Effector memory CD4-positive, alpha-beta T cell (primary cell): ENCODE data around the gene GUF1.
A peak's percentile ranks its signal among the peaks of the same experiment; 100 is the strongest.

Experiments used
- DNase-seq, 3 donors: peaks; one replicate each; pipeline ENCODE4 v3.0.0-alpha.2; 2020
- H3K27ac ChIP-seq: 2 replicates; pipeline ENCODE4 v1.7.0; 2013; ENCODE audit warnings: mild to moderate bottlenecking, low read length, moderate library complexity; ENCODE audit not compliant: insufficient read depth, poor library complexity, severe bottlenecking
- H3K27me3 ChIP-seq: replicated peaks from 2 replicates; pipeline ENCODE4 v1.7.0; 2013; ENCODE audit warnings: mild to moderate bottlenecking, low read length; ENCODE audit not compliant: insufficient read depth, control insufficient read depth, poor library complexity, severe bottlenecking
- H3K36me3 ChIP-seq: 2 replicates; pipeline ENCODE4 v1.7.0; 2013; ENCODE audit warnings: mild to moderate bottlenecking, low read length, moderate library complexity; ENCODE audit not compliant: control insufficient read depth, insufficient read depth
- H3K4me1 ChIP-seq: 2 replicates; pipeline ENCODE4 v1.7.0; 2013; ENCODE audit warnings: low read length, mild to moderate bottlenecking; ENCODE audit not compliant: control insufficient read depth, insufficient read depth, poor library complexity, severe bottlenecking
- H3K4me3 ChIP-seq: 2 replicates; pipeline ENCODE4 v1.7.0; 2013; ENCODE audit warnings: low read length, low read depth, mild to moderate bottlenecking; ENCODE audit not compliant: insufficient read depth, poor library complexity, severe bottlenecking
- H3K9me3 ChIP-seq: 2 replicates; pipeline ENCODE4 v1.7.0; 2013; ENCODE audit warnings: mild to moderate bottlenecking, low read length, moderate library complexity; ENCODE audit not compliant: control insufficient read depth
- total RNA-seq, 3 donors: gene quantifications; one replicate each; lab custom pipeline; 2026; lab: John Stamatoyannopoulos, UW

GUF1 gene
- total RNA-seq: 23.8 to 32.3 (median 30.3) reads per million in 3 donors

GRCh38 chr4:44678094-44679041 lies at the start of gene GUF1:
Gene GUF1, plus strand, starts transcription at chr4:44678420. Its CDS starts 203 bp downstream, at chr4:44678623.
- H3K4me3 ChIP-seq: peak within 1 kb of the TSS; percentile 89
- peak; percentile 67 to 81 (median 78) for DNase-seq
- peaks cover 12% of the 10 kb centered on the region for H3K36me3 ChIP-seq
- no peaks in the 10 kb centered on the region for H3K9me3 ChIP-seq
- peak within 1 kb of the TSS; percentile 94 for H3K27ac ChIP-seq
- H3K4me1 ChIP-seq: peaks cover 7% of the 10 kb centered on the region
- H3K27me3 ChIP-seq: no peaks in the 10 kb centered on the region

GRCh38 chr4:44629280-44629866 lies 48.8 kb upstream of the GUF1 start:
- no peak overlapping the region for H3K27ac ChIP-seq
- no peaks in the 10 kb centered on the region for H3K27me3 ChIP-seq
- no peaks in the 10 kb centered on the region for H3K4me1 ChIP-seq
- DNase-seq: peak in 1 of 3 donors; percentile 7
- no peak overlapping the region for H3K4me3 ChIP-seq
- H3K36me3 ChIP-seq: no peaks in the 10 kb centered on the region
- H3K9me3 ChIP-seq: no peaks in the 10 kb centered on the region

GRCh38 chr4:44632089-44632488 lies 46.1 kb upstream of the GUF1 start:
- no peak overlapping the region for H3K4me3 ChIP-seq
- H3K9me3 ChIP-seq: no peaks in the 10 kb centered on the region
- no peaks in the 10 kb centered on the region for H3K4me1 ChIP-seq
- DNase-seq: no peak
- H3K27me3 ChIP-seq: no peaks in the 10 kb centered on the region
- H3K36me3 ChIP-seq: no peaks in the 10 kb centered on the region
- H3K27ac ChIP-seq: no peak overlapping the region

- no peaks in the 10 kb centered on the region for H3K4me1 ChIP-seq
- no peaks in the 10 kb centered on the region for H3K9me3 ChIP-seq
- no peak overlapping the region for H3K4me3 ChIP-seq
- H3K36me3 ChIP-seq: no peaks in the 10 kb centered on the region
- DNase-seq: no peak
- H3K27me3 ChIP-seq: no peaks in the 10 kb centered on the region
- no peak overlapping the region for H3K27ac ChIP-seq
These were observed 45.5 kb upstream of the GUF1 start for GRCh38 chr4:44632733-44633132.

- H3K9me3 ChIP-seq: no peaks in the 10 kb centered on the region
- H3K27ac ChIP-seq: no peak overlapping the region
- no peaks in the 10 kb centered on the region for H3K36me3 ChIP-seq
- no peak overlapping the region for H3K4me3 ChIP-seq
- no peak for DNase-seq
- no peaks in the 10 kb centered on the region for H3K4me1 ChIP-seq
- no peaks in the 10 kb centered on the region for H3K27me3 ChIP-seq
These were observed 40.1 kb upstream of the GUF1 start for GRCh38 chr4:44638091-44638490.

GRCh38 chr4:44646151-44646550 lies 32.1 kb upstream of the GUF1 start:
- H3K4me1 ChIP-seq: no peaks in the 10 kb centered on the region
- no peak overlapping the region for H3K27ac ChIP-seq
- H3K9me3 ChIP-seq: no peaks in the 10 kb centered on the region
- DNase-seq: no peak
- H3K36me3 ChIP-seq: no peaks in the 10 kb centered on the region
- H3K27me3 ChIP-seq: no peaks in the 10 kb centered on the region
- no peak overlapping the region for H3K4me3 ChIP-seq

GRCh38 chr4:44651425-44651824 lies 26.8 kb upstream of the GUF1 start, which contains the start of gene YIPF7:
Gene YIPF7, minus strand, starts transcription at chr4:44651625. Its CDS starts 1,525 bp downstream, at chr4:44650100.
- Histone ChIP-seq H3K27ac (no peak within 1 kb of the TSS), H3K4me1 (no peaks in the 10 kb centered on the region), H3K9me3 (no peaks in the 10 kb centered on the region), H3K27me3 (no peaks in the 10 kb centered on the region), H3K4me3 (no peak within 1 kb of the TSS), H3K36me3 (no peaks in the 10 kb centered on the region)
- no peak for DNase-seq

GRCh38 chr4:44652002-44652401 lies 26.2 kb upstream of the GUF1 start:
- DNase-seq: no peak
- Histone ChIP-seq H3K27ac (no peak overlapping the region), H3K4me3 (no peak overlapping the region), H3K4me1 (no peaks in the 10 kb centered on the region), H3K27me3 (no peaks in the 10 kb centered on the region), H3K36me3 (no peaks in the 10 kb centered on the region), H3K9me3 (no peaks in the 10 kb centered on the region)

GRCh38 chr4:44660396-44660795 lies 17.8 kb upstream of the GUF1 start:
- Histone ChIP-seq H3K9me3 (no peaks in the 10 kb centered on the region), H3K4me1 (no peaks in the 10 kb centered on the region), H3K27ac (no peak overlapping the region), H3K4me3 (no peak overlapping the region), H3K27me3 (no peaks in the 10 kb centered on the region), H3K36me3 (no peaks in the 10 kb centered on the region)
- no peak for DNase-seq
